HG03103 (cell line): Measurements from ENCODE around the gene PIAS3.
"Not testable (repeated sequence)": the region's sequence is repeated elsewhere in the genome, so short reads cannot be mapped to it uniquely, and the experiment has no call there.

Source experiments
- ATAC-seq: cut with Tn5 transposase; IDR thresholded peaks from one replicate; pipeline ENCODE4 v1.9.1; 2021; ENCODE audit warnings: low read depth; ENCODE audit not compliant: unreplicated experiment

PIAS3 gene

GRCh38 chr1:145877923-145878486 is 19.1 kb upstream of the PIAS3 start:
- no peak for ATAC-seq

GRCh38 chr1:145874646-145875045 is 15.8 kb upstream of the PIAS3 start:
- no peak for ATAC-seq

- ATAC-seq = no peak
Observed at GRCh38 chr1:145871994-145872924, 13.4 kb upstream of the PIAS3 start.

GRCh38 chr1:145868232-145868631 is 9.4 kb upstream of the PIAS3 start:
- no peak for ATAC-seq

GRCh38 chr1:145863282-145864018 is 4.6 kb upstream of the PIAS3 start:
- no peak for ATAC-seq

- ATAC-seq = peak; percentile 61
Observed at GRCh38 chr1:145859491-145860023, 676 bp upstream of the PIAS3 start.

- ATAC-seq = peak; percentile 23
Observed at GRCh38 chr1:145858238-145858900, 512 bp downstream of the PIAS3 start.

- no peak for ATAC-seq
Observed at GRCh38 chr1:145857170-145857569, 1.7 kb downstream of the PIAS3 start.

GRCh38 chr1:145855426-145855948 is 3.4 kb downstream of the PIAS3 start:
- no peak for ATAC-seq

GRCh38 chr1:145849356-145850160 is 9.3 kb downstream of the PIAS3 start:
- no peak for ATAC-seq

- no peak for ATAC-seq
Observed at GRCh38 chr1:145847827-145848226, 11.1 kb downstream of the PIAS3 start.

GRCh38 chr1:145846201-145846612 is 12.7 kb downstream of the PIAS3 start:
- no peak for ATAC-seq

GRCh38 chr1:145845514-145846161 is 13.2 kb downstream of the PIAS3 start, which contains the start of gene NUDT17:
NUDT17 (plus strand) TSS chr1:145845630; CDS start chr1:145845641, 11 bp downstream.
- peak; percentile 39 for ATAC-seq

- peak; percentile 74 for ATAC-seq
Observed at GRCh38 chr1:145845144-145845513, 13.8 kb downstream of the PIAS3 start.

- no peak for ATAC-seq
Observed at GRCh38 chr1:145843031-145843430, 15.8 kb downstream of the PIAS3 start.

- no peak for ATAC-seq
Observed at GRCh38 chr1:145837656-145838055, 21.2 kb downstream of the PIAS3 start.

- not testable (repeated sequence) for ATAC-seq
Observed at GRCh38 chr1:145830810-145831209, 28.1 kb downstream of the PIAS3 start.

GRCh38 chr1:145828367-145829026 is 30.4 kb downstream of the PIAS3 start:
- ATAC-seq = no peak
